ENCODE data around the gene ARHGEF19.
"Not testable (repeated sequence)": the region's sequence is repeated elsewhere in the genome, so short reads cannot be mapped to it uniquely, and the experiment has no call there.

The ARHGEF19 gene

GRCh38 chr1:16236511-16237342 lies 24.3 kb upstream of the ARHGEF19 start, which contains the start of gene CPLANE2:
Gene CPLANE2, minus strand, starts transcription at chr1:16237183. Its CDS starts 441 bp downstream, at chr1:16236742.
- peak; percentile 75 for DNase-seq (ENCODE audit: insufficient read length, low spot score)
- no peak for FAIRE-seq

GRCh38 chr1:16235944-16236510 lies 23.6 kb upstream of the ARHGEF19 start:
- FAIRE-seq = peak; percentile 27
- peak; percentile 51 for DNase-seq (ENCODE audit: insufficient read length, low spot score)
- TF ChIP-seq POLR2A (IDR thresholded peaks at IDR 0.05; ENCODE audit: low read depth, low read length) = no peak

More at GRCh38 chr1:16236511-16237342, 24.3 kb upstream of the ARHGEF19 start, which contains the start of gene CPLANE2:
- TF ChIP-seq POLR2A (IDR thresholded peaks at IDR 0.05; ENCODE audit: low read depth, low read length) = peak; percentile 56

- no peak for TF ChIP-seq POLR2A (IDR thresholded peaks at IDR 0.05; ENCODE audit: low read depth, low read length)
- FAIRE-seq (no peak), DNase-seq (ENCODE audit: insufficient read length, low spot score) (no peak)
Observed at GRCh38 chr1:16235347-16235746, 22.9 kb upstream of the ARHGEF19 start.

- no peak for FAIRE-seq
- no peak for DNase-seq (ENCODE audit: insufficient read length, low spot score)
Observed at GRCh38 chr1:16233431-16233830, 21.0 kb upstream of the ARHGEF19 start.

GRCh38 chr1:16232316-16232710 lies 19.9 kb upstream of the ARHGEF19 start:
- FAIRE-seq (no peak), DNase-seq (ENCODE audit: insufficient read length, low spot score) (no peak)
- TF ChIP-seq POLR2A (IDR thresholded peaks at IDR 0.05; ENCODE audit: low read depth, low read length) = no peak

More at GRCh38 chr1:16233431-16233830, 21.0 kb upstream of the ARHGEF19 start:
- no peak for TF ChIP-seq POLR2A (IDR thresholded peaks at IDR 0.05; ENCODE audit: low read depth, low read length)

- TF ChIP-seq POLR2A (IDR thresholded peaks at IDR 0.05; ENCODE audit: low read depth, low read length) = no peak
- DNase-seq (ENCODE audit: insufficient read length, low spot score) = no peak
- no peak for FAIRE-seq
Observed at GRCh38 chr1:16231331-16232315, 19.2 kb upstream of the ARHGEF19 start.

- no peak for TF ChIP-seq POLR2A (IDR thresholded peaks at IDR 0.05; ENCODE audit: low read depth, low read length)
- DNase-seq (ENCODE audit: insufficient read length, low spot score) (no peak), FAIRE-seq (no peak)
Observed at GRCh38 chr1:16230744-16231143, 18.3 kb upstream of the ARHGEF19 start.

- no peak for TF ChIP-seq POLR2A (IDR thresholded peaks at IDR 0.05; ENCODE audit: low read depth, low read length)
- no peak for FAIRE-seq
- no peak for DNase-seq (ENCODE audit: insufficient read length, low spot score)
Observed at GRCh38 chr1:16229976-16230740, 17.7 kb upstream of the ARHGEF19 start.

GRCh38 chr1:16226490-16227179 lies 14.2 kb upstream of the ARHGEF19 start:
- FAIRE-seq (no peak), DNase-seq (ENCODE audit: insufficient read length, low spot score) (no peak)
- TF ChIP-seq POLR2A (IDR thresholded peaks at IDR 0.05; ENCODE audit: low read depth, low read length) = no peak

GRCh38 chr1:16226129-16226489 lies 13.7 kb upstream of the ARHGEF19 start:
- no peak for DNase-seq (ENCODE audit: insufficient read length, low spot score)
- no peak for TF ChIP-seq POLR2A (IDR thresholded peaks at IDR 0.05; ENCODE audit: low read depth, low read length)
- FAIRE-seq = no peak

- no peak for FAIRE-seq
Observed at GRCh38 chr1:16224472-16224871, 12.0 kb upstream of the ARHGEF19 start.

GRCh38 chr1:16222716-16223115 lies 10.3 kb upstream of the ARHGEF19 start:
- not testable (repeated sequence) for FAIRE-seq; DNase-seq (ENCODE audit: insufficient read length, low spot score)

More at GRCh38 chr1:16224472-16224871, 12.0 kb upstream of the ARHGEF19 start:
- no peak for DNase-seq (ENCODE audit: insufficient read length, low spot score)
- TF ChIP-seq POLR2A (IDR thresholded peaks at IDR 0.05; ENCODE audit: low read depth, low read length) = no peak

- DNase-seq (ENCODE audit: insufficient read length, low spot score) (no peak), FAIRE-seq (no peak)
- no peak for TF ChIP-seq POLR2A (IDR thresholded peaks at IDR 0.05; ENCODE audit: low read depth, low read length)
Observed at GRCh38 chr1:16221499-16221898, 9.0 kb upstream of the ARHGEF19 start.

All from H54 (cell line).